ENCODE measurements around the gene SIN3A.

Gene SIN3A

GRCh38 chr15:75431682-75432081 lies 19.8 kb downstream of the SIN3A start:
- no peak for DNase-seq (ENCODE audit: low read depth)
- H3K4me3 ChIP-seq (ENCODE audit: control insufficient read depth, low read depth, low read length), result no peak overlapping the region
- no peak for TF ChIP-seq CTCF (IDR thresholded peaks at IDR 0.05; ENCODE audit: control insufficient read depth, insufficient read depth, low read depth, low read length, missing control alignments)

DNA sequence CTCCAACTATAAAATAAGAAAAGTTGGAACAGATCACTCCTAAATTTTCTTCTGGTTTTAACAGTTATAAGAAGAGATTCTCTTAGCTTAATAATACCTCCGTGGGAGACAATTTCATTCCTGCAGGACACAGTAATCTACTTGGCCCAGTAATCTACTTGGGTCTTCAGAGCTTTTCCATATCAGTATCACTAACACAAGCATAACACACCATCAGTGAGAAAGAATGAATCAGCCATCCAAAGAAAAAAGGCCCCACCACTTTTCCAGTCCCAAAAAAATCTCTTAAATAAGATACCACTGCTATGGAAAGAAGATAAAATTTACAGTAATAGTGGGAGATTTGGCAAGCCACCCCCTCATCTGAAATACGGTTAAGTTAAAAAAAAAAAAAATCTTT lies 20.2 kb downstream of the SIN3A start:
- DNase-seq (ENCODE audit: low read depth), result no peak
- no peak overlapping the region for H3K4me3 ChIP-seq (ENCODE audit: control insufficient read depth, low read depth, low read length)
- no peak for TF ChIP-seq CTCF (IDR thresholded peaks at IDR 0.05; ENCODE audit: control insufficient read depth, insufficient read depth, low read depth, low read length, missing control alignments)

GRCh38 chr15:75430259-75430658 lies 21.2 kb downstream of the SIN3A start:
- no peak overlapping the region for H3K4me3 ChIP-seq (ENCODE audit: control insufficient read depth, low read depth, low read length)
- TF ChIP-seq CTCF (IDR thresholded peaks at IDR 0.05; ENCODE audit: control insufficient read depth, insufficient read depth, low read depth, low read length, missing control alignments), result no peak
- no peak for DNase-seq (ENCODE audit: low read depth)

DNA sequence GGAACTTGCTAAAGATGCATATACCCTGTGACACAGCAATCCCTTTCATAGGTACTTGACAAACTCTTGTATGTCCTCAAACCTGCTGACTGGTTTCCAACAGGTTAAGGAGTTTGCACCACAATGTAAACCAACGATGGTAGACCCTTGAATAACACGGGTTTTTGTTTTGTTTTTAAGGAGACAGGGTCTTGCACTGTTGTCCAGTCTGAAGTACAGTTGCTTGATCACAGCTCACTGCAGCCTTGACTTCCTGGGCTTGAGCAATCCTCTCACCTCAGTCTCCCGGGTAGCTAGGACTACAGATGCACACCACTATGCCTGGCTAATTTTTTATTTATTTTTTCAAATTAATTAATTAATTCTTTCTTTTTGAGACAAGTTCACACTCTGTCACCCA lies 23.3 kb downstream of the SIN3A start:
- TF ChIP-seq CTCF (IDR thresholded peaks at IDR 0.05; ENCODE audit: control insufficient read depth, insufficient read depth, low read depth, low read length, missing control alignments), result no peak
- DNase-seq (ENCODE audit: low read depth), result no peak

GRCh38 chr15:75425966-75426500 lies 25.5 kb downstream of the SIN3A start:
- DNase-seq (ENCODE audit: low read depth), result no peak
- no peak overlapping the region for H3K4me3 ChIP-seq (ENCODE audit: control insufficient read depth, low read depth, low read length)
- TF ChIP-seq CTCF (IDR thresholded peaks at IDR 0.05; ENCODE audit: control insufficient read depth, insufficient read depth, low read depth, low read length, missing control alignments), result no peak

More for the DNA sequence above, 23.3 kb downstream of the SIN3A start:
- H3K4me3 ChIP-seq (ENCODE audit: control insufficient read depth, low read depth, low read length), result no peak overlapping the region

DNA sequence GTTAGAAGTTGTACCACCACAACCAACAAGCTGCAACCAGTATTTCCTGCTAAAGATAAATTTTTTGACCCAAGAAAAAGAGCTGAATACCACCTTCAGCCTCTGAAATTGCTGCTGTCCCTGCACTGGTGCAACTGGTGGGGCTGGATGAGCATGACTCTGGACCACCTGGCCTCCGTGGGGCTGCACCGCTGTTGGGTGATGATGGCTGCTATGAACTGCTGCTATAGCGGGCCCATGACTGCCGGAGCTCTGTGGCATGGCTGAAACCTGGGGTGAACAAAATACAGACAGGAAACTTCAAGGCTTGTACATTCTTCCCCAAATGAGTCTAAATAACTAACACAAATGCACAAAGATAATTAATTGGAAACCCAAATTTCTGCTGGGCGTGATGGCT lies 28.9 kb downstream of the SIN3A start:
- no peak for TF ChIP-seq CTCF (IDR thresholded peaks at IDR 0.05; ENCODE audit: control insufficient read depth, insufficient read depth, low read depth, low read length, missing control alignments)
- no peak overlapping the region for H3K4me3 ChIP-seq (ENCODE audit: control insufficient read depth, low read depth, low read length)
- no peak for DNase-seq (ENCODE audit: low read depth)

GRCh38 chr15:75420698-75421097 lies 30.8 kb downstream of the SIN3A start:
- no peak overlapping the region for H3K4me3 ChIP-seq (ENCODE audit: control insufficient read depth, low read depth, low read length)
- no peak for DNase-seq (ENCODE audit: low read depth)
- no peak for TF ChIP-seq CTCF (IDR thresholded peaks at IDR 0.05; ENCODE audit: control insufficient read depth, insufficient read depth, low read depth, low read length, missing control alignments)

Measured in AG09309 (cell line).